Activated CD4-positive, alpha-beta T cell treated with anti-CD3 and anti-CD28 coated beads, Interleukin-2, amount 50 U/mL, for 48 hours (primary cell): Measurements from ENCODE around the gene FRK.
"Not testable (repeated sequence)": the region's sequence is repeated elsewhere in the genome, so short reads cannot be mapped to it uniquely, and the experiment has no call there.

Experiments
- DNase-seq, 2 experiments: peaks; one replicate each; pipeline ENCODE4 v3.0.0-alpha.2; 2020

Gene FRK, protein sequence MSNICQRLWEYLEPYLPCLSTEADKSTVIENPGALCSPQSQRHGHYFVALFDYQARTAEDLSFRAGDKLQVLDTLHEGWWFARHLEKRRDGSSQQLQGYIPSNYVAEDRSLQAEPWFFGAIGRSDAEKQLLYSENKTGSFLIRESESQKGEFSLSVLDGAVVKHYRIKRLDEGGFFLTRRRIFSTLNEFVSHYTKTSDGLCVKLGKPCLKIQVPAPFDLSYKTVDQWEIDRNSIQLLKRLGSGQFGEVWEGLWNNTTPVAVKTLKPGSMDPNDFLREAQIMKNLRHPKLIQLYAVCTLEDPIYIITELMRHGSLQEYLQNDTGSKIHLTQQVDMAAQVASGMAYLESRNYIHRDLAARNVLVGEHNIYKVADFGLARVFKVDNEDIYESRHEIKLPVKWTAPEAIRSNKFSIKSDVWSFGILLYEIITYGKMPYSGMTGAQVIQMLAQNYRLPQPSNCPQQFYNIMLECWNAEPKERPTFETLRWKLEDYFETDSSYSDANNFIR

DNA sequence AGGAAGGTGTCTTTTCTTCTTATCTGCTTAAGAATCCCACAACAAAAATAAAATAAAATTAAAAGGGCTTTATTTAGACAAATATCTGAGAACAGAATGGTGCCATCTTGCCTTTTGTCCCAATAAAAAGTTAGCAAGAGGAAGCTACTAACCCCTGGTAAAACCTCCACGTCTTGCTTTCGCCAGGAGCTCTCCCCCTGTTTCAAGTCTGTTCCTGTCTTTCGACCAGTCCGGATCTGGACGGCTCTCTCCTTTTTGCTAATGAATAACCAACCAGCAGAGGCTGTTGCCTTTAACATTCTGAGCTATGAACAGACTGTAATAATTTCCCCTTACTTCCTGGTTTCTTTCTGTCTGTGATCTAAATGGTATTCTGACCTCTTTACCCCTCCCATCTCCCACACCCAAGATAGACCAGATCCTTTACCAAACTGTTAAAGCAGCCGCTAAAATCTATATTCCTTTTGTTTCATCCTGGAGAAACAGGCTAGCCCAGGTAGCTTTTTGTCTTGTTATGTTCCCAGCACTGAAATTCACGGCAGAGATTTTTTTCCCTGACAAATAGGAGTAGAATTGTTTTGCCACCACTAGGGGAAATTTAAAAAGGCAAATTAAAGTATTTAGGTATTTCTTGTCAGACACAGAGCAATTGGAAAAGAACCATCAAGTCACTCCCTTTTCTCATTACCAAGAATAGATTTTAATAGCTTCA lies at the start of gene FRK:
Gene FRK, minus strand, starts transcription at position 320 of the 712 bp plus-strand sequence. CDS start 580 bp downstream, outside the sequence.
- DNase-seq, result no peak

DNA sequence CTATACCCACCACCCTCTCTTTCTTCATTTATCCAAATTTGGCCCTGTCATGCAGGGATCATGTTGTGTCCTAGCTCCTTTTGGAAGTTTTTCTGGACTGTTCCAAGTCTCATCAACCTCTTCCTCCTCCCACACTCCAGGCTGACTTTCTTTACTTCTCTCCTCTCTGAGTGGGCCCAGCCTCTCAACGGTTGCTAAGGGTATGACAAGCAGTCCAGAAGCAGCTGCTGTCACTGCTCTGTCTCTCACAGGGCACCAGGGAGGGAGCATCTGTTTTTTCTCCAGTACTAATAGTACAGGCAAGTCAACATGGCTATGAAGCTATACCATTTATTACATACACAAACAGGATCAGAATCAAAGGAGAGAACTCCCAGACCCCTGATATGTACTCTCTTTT lies 48.1 kb upstream of the FRK start:
- DNase-seq, result no peak

DNA sequence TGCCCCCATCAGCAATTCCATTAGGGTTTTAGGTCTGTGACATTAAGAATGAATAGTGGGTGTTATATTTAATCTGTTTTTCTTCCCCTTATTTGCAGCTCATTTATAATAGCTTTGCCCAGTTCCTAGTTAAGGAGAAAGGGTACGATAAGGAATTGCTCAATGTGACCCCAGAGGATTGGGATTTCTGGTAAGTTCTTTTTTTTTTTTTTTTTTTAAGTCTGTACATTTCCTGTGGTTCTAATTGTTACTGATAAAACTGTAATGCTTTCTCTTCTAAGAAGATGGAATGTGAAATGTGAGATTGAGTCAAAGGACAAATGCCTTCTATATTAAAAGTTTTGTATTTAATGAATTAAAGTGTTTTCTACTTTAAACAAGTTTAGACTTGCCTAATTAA lies 45.5 kb upstream of the FRK start:
- DNase-seq, result no peak

DNA sequence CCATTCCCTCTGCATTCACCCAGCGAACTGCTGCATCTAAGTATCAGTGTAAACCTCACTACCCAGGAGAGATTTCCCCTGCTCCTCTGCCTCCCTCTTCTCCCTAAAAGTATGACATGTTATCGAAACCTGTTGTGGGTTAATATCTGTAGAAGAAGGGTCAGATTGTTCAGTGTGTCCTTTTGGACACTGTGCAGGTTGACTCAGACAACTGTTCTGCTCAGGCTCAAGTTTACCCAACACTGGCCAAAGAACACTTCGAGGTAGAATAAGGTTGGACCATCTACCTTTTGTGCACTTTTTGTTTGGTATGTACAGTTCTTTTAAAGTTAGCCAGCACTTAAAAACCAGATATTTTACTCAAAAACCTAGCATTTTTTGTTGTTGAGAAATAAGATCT lies 44.6 kb upstream of the FRK start:
- no peak for DNase-seq

DNA sequence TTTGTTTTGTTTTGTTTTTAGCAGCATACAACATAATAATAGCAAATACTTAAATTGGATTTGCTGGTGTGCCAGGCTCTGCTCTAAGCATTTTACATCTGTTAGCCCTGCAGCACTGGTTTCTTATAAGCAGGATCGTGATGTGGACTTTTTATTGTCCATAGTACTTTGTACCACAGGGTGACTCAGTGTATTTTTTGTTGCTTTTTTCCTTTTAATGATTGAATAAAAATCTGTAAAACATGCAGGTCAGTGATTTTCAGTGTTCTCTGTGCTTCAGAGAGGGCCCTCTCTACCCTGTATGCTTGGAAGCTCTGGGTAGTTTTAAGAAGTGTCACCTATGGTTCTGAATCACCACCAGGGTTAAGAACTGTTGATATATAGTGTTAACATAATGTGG lies 43.9 kb upstream of the FRK start:
- no peak for DNase-seq

DNA sequence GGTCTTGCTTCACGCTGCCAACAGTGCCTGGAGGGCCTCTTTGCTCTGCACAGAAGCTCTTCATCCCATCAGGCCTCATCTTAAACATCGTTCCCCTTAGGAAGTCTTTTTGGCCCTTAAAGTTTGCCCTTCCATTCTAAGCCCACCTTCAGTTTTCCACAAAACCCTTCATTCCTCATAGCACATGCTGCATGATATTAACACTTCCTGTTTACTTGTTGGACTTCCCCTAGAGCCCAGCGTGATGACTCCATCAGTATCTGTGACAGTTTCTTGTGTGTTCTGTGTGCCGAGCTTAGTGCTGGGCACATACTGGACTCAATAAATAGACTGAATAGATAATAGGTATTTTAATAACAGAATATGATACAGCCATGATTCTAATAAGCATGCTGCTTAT lies 42.2 kb upstream of the FRK start:
- DNase-seq, result no peak

DNA sequence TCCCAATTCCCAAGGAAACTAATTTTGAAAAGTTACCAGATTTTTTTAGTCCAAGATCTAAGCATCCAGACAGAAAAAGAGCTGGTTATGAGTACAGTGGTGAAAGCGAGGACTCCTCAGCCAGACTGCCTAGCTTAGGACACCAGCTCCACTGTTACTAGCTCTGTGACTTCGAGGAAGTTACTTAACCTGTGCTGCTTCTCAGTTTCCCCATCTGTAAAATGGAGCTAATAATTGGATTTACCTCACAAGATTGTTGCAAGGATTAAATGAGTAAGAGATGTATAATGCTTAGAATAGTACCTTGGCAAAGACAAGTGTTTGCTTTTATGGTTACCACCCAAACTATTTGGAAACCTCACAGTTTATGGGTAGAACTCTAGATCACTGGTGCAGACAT lies 41.1 kb upstream of the FRK start:
- no peak for DNase-seq

DNA sequence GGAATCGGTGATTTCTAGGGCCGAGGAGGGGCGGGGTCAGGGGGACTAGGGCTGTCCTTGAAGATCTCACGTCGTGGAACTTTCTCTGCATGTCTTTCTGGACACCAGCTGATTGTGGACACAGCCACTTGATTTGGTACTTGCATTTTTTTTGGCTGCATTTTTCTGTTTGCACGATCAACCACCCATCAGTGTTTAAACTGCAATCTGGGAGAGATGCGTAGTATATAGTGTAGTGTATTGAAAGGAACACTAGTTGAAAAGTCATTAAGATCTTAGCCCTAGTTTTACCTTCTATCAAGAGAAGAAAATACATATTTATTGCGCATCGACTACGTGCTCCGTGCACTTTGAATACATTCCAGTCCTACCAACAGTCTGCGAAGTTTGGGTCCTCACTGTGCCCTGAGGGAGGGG lies 40.6 kb upstream of the FRK start:
- peak; percentile 80 to 85 for DNase-seq

DNA sequence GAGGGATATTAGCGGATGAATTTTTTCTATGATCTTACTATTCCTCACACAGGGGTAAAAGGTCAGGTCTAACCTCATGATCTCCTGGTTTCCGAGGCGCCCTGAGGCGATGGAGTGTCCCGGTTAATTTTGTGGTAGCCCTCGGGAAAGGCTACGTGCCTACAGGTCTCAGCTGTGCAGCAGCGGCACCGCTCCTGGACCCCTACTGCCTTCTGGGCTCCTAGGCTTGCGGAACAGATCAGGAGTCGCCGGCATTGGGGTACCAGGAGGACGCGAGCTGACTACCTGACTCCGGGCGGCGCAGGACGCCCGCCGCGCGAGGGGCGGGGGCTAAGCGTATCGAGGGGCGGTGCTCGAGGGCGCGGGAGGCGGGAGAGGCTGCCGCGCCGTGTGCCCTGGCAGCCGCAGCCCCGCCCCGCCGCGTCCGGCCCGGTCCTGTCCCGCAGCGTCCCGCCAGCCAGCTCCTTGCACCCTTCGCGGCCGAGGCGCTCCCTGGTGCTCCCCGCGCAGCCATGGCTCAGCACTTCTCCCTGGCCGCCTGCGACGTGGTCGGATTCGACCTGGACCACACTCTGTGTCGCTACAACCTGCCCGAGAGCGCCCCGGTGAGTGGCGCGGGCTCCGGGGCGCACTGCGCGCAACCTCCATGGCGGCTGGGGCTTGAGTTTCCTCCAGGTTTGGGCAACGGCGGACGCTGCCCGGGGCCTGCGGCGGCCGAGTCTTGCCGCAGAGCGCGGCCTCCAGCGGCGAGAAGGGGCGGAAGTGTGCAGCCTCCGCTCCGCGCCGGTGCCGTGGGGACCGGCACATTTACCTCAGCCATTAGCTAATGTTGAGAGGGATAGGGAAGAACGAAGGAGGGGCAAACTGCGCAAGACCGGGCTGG lies 40.0 kb upstream of the FRK start, which contains the start of gene NT5DC1:
Gene NT5DC1, plus strand, starts transcription at position 435 of the 883 bp plus-strand sequence. Its CDS starts 78 bp downstream, at position 513.
- peak; percentile 86 to 88 for DNase-seq

DNA sequence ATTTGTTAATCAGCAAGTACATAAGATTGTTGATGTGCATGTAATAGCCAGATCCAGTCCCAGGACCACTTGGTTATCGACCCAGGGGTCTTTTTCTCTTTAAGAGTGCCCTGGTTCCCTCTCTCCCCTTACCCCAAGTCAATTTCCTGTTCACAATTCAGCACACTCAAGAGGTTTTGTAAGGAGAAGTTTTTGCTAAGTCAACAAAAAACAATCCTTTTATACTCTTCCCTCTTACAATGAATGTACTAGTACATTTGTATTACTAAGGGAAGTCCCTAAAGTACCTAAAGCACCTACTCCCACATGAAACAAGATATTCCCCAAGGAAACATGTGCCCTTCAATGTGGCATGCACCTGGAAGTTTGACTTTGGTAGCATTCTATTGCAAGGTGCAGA lies 38.3 kb upstream of the FRK start:
- no peak for DNase-seq

DNA sequence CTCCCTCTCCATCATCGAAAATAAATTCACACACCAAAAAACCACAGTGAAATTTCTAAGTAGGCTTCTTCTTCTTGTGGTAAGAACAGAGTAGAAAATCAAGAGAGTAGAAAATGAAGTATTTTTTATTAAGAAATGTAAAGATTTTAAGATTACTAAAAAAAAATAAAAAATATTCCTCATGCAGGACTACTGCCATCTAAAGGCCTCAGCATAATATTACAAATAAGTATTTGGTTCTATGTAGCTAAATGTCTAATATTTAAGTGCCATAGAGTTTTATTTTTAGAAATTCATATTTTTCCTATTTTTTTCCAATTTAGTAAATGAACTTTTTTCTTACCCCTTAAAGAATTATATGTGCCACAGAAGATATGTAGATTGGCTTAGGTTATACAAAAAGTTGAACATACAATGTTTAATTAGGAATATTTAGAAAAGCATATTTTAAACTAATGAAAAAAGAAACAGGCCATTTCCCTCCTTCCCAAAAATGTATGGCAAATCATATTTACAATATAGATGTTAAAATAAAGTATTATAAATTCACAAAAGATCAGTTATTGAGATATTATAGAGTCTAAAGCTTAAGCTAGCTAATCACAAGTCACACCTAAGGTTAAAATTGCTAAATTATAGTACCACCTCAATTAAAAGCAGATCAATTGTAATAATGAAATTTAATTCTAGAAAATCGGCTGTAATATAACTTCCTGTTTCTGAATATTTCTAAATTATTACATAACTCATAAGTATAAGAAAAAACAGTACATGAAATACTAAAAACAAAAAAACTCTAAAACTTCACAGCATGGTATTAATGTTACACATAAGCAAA lies 36.5 kb upstream of the FRK start:
- no peak for DNase-seq

DNA sequence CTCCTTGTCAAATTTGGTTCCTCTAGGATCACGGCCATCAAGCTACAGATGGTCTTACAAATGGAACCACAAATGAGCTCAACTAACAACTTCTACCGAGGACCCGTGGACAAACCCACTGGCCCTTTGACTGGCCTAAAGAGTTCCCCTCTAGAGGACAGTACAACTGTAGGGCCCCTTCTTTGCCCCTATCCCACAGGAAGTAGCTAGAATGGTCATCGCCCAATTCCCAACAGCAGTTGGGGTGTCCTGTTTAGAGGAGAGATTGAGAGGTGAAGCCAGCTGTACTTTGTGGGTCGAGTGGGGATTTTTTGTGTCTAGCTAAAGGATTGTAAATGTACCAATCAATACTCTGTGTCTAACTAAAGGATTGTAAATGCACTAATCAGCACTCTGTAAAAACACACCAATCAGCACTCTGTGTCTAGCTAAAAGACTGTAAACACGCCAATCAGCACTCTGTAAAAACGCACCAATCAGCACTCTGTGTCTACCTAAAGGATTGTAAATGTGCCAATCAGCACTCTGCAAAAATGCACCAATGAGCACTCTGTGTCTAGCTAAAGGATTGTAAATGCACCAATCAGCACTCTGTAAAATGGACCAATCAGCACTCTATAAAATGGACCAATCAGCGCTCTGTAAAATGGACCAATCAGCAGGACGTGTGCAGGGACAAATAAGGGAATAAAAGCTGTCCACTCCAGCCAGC lies 35.5 kb upstream of the FRK start:
- DNase-seq, result not testable (repeated sequence)

DNA sequence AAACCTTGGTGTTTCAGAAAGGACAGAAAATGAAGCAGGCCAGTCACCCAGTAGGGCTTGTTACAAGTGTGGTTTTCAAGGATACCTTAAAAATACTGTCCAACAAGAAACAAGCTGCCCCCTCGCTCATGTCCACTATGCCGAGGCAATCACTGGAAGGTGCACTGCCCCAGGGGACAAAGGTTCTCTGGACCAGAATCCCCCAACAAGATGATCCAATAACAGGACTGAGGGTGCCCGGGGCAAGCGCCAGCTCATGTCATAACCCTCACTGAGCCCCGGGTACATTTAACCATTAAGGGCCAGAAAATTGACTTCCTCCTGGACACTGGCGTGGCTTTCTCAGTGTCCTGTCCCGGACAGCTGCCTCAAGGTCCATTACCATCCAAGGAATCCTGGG lies 33.4 kb upstream of the FRK start:
- no peak for DNase-seq

DNA sequence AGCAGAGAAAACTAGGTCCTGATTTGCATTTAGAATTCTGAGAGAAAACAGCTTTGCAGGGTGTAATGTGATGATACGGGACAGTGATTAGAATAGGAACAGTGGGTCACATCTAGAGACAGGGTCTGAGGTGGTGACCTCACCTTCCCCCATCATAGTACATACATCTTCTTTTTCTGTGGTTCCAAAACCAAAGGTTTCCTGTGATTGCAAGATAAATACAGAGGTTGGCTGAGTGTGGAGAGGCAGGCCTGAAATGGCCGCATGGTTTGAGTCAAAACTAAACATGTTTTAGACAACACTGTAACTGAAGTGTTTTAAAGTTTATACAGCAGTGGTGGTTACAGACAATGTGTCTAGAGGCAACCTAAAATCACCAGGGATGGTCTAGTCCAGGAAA lies 29.6 kb upstream of the FRK start:
- no peak for DNase-seq

DNA sequence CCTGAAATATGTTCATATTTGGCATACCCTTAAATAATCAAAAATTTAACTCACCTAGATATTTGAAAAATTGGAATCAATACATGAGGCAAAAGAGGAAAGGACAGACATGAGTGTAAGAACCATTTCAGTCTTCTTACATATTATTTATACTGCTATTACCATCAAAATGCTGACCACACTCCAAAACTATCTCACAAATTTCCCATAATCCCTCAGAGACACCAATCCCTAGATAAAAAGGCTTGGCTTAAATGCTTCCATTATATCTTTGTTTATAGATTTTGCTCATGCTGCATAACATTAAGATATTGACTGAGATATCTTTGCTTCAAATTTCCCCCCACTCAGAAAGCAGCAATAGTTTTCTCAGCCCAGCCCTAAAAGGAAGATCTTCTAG lies 28.3 kb upstream of the FRK start:
- DNase-seq, result no peak

DNA sequence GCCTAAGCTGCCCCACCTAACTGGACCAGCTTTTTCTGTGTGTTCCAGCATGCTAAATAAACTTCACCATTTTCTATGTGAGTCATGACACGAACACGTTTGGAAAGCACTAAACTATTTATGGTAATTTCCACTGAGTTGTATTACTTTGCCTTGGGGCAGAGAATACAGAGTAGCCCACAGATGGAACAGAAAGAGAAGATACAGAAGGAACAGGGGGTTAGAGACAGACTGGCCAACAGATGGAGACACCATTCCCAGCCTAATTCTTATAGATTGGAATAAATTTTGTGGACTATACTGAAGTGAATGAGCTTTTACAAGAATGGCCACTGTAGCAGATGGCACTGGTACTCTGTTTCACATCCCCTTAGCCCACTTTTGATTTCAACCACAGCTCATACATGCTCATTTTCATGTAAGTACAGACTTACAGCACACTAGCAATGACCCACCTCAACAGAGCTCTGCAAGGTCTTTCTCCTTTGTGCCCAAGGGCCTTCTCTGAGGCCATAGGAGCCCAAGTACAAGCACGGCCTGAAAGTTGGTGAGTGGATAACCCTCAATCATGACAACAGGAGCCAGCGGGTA lies 26.8 kb upstream of the FRK start:
- no peak for DNase-seq

DNA sequence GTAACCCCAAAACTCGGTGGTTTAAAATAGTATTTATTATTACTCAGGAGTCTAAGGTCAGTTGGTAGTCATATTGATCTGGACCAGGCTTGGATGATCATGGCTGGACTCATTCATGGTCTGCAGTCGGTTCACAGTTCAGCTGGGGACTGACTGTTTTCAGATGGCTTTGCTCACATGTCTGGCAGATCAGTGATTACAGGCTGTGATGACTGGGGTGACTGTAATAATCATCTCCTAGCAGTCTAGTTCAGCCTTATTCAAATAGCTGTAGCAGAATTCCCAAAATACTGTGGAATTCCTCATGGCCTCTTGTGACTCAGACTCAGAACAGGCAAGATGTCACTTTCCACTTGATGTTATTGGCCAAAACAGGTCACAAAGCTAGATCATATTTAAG lies 23.6 kb upstream of the FRK start:
- DNase-seq, result no peak

DNA sequence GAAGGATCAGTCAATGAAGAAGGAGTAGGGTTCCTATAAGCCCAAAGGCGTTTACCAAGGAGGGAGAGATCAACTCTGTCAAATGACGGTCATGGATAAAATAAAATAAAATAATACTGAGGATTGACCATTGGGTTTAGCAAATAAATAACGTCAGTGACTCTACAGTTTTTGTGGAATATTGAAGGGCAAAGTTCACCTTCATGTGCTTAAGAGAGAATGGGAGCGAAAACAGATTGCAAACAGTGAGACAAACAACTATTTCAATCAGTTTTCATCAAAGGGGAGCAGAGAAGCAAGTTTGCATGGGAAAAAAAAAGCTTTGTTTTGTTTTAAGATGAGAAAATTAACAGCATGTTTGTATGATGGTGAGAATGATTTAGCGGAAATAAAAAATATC lies 22.4 kb upstream of the FRK start:
- no peak for DNase-seq

DNA sequence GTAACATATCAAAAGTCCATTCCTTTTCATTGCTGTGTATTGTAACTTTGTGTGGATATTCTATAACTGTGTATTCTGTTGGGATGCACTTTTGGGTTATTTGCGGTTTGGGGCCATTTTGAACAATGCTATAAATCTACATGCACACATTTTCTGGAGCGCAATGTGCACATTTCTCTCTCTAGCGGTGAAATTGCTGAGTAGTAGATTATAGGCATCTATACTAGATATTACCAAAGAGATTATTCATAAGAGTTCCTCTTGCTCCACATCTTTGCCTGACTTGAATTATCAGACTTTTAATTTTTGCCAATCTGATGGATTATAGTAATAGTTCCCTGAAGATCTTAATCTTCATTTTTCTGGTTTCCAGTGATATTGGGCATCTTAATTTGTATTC lies 18.3 kb upstream of the FRK start:
- DNase-seq, result no peak

DNA sequence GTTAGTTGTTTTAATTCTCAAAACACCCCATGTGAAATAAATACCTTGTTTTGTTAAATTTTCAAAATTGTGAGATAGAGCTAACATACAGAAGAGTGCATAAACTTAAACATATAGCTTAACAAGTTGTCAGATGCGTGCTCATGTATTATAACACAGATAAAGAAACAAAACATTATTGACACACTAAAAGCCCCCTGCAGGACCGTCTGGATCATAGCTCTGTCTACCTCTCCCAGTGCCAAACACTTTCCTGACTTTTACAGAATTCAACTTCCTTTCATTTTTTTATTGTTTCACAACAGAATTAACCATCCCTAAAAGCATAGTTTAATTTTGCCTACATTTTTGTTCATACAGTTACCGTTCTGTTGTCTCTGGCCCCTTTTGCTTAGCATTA lies 17.8 kb upstream of the FRK start:
- DNase-seq, result no peak
